Measurements from ENCODE around the gene TTC33.
"Not testable (repeated sequence)": the region's sequence is repeated elsewhere in the genome, so short reads cannot be mapped to it uniquely, and the experiment has no call there.

The TTC33 gene

GRCh38 chr5:40660751-40661150, 95.0 kb downstream of the TTC33 start:
- H3K4me1 ChIP-seq (ENCODE audit: control insufficient read depth, insufficient read depth, low read length, poor library complexity, severe bottlenecking), result peaks cover 4% of the 10 kb centered on the region
- H3K27me3 ChIP-seq (replicated peaks; ENCODE audit: control insufficient read depth, insufficient read depth, low read length, poor library complexity, severe bottlenecking), result no peaks in the 10 kb centered on the region
- H3K4me3 ChIP-seq (ENCODE audit: insufficient read depth, low read depth, low read length, poor library complexity, severe bottlenecking), result no peak overlapping the region
- no peak overlapping the region for H3K27ac ChIP-seq (ENCODE audit: insufficient read depth, low read length, poor library complexity, severe bottlenecking)
- H3K9me3 ChIP-seq (ENCODE audit: control insufficient read depth, low read length), result no peaks in the 10 kb centered on the region
- H3K36me3 ChIP-seq (ENCODE audit: control insufficient read depth, insufficient read depth, low read length), result no peaks in the 10 kb centered on the region
- no peak for DNase-seq

GRCh38 chr5:40656766-40657165, 99.0 kb downstream of the TTC33 start:
- no peaks in the 10 kb centered on the region for H3K9me3 ChIP-seq (ENCODE audit: control insufficient read depth, low read length)
- no peak overlapping the region for H3K4me3 ChIP-seq (ENCODE audit: insufficient read depth, low read depth, low read length, poor library complexity, severe bottlenecking)
- H3K27ac ChIP-seq (ENCODE audit: insufficient read depth, low read length, poor library complexity, severe bottlenecking), result no peak overlapping the region
- no peaks in the 10 kb centered on the region for H3K36me3 ChIP-seq (ENCODE audit: control insufficient read depth, insufficient read depth, low read length)
- H3K4me1 ChIP-seq (ENCODE audit: control insufficient read depth, insufficient read depth, low read length, poor library complexity, severe bottlenecking), result peaks cover 21% of the 10 kb centered on the region
- no peak for DNase-seq
- H3K27me3 ChIP-seq (replicated peaks; ENCODE audit: control insufficient read depth, insufficient read depth, low read length, poor library complexity, severe bottlenecking), result no peaks in the 10 kb centered on the region

- DNase-seq; H3K4me3 ChIP-seq (ENCODE audit: insufficient read depth, low read depth, low read length, poor library complexity, severe bottlenecking); H3K36me3 ChIP-seq (ENCODE audit: control insufficient read depth, insufficient read depth, low read length); H3K27me3 ChIP-seq (replicated peaks; ENCODE audit: control insufficient read depth, insufficient read depth, low read length, poor library complexity, severe bottlenecking); H3K27ac ChIP-seq (ENCODE audit: insufficient read depth, low read length, poor library complexity, severe bottlenecking); H3K9me3 ChIP-seq (ENCODE audit: control insufficient read depth, low read length): not testable (repeated sequence)
- H3K4me1 ChIP-seq (ENCODE audit: control insufficient read depth, insufficient read depth, low read length, poor library complexity, severe bottlenecking), result peaks cover 21% of the 10 kb centered on the region
Measured at GRCh38 chr5:40656091-40656490, 99.7 kb downstream of the TTC33 start.

- Histone ChIP-seq H3K27me3 (replicated peaks; ENCODE audit: control insufficient read depth, insufficient read depth, low read length, poor library complexity, severe bottlenecking) (no peaks in the 10 kb centered on the region), H3K36me3 (ENCODE audit: control insufficient read depth, insufficient read depth, low read length) (no peaks in the 10 kb centered on the region), H3K27ac (ENCODE audit: insufficient read depth, low read length, poor library complexity, severe bottlenecking) (peak overlapping the region; percentile 58), H3K4me1 (ENCODE audit: control insufficient read depth, insufficient read depth, low read length, poor library complexity, severe bottlenecking) (peaks cover 25% of the 10 kb centered on the region), H3K4me3 (ENCODE audit: insufficient read depth, low read depth, low read length, poor library complexity, severe bottlenecking) (peak overlapping the region; percentile 13), H3K9me3 (ENCODE audit: control insufficient read depth, low read length) (no peaks in the 10 kb centered on the region)
- no peak for DNase-seq
Measured at GRCh38 chr5:40655138-40655537, 100.6 kb downstream of the TTC33 start.

- Histone ChIP-seq H3K9me3 (ENCODE audit: control insufficient read depth, low read length) (no peaks in the 10 kb centered on the region), H3K36me3 (ENCODE audit: control insufficient read depth, insufficient read depth, low read length) (no peaks in the 10 kb centered on the region), H3K4me3 (ENCODE audit: insufficient read depth, low read depth, low read length, poor library complexity, severe bottlenecking) (peak overlapping the region; percentile 27), H3K4me1 (ENCODE audit: control insufficient read depth, insufficient read depth, low read length, poor library complexity, severe bottlenecking) (peaks cover 31% of the 10 kb centered on the region), H3K27me3 (replicated peaks; ENCODE audit: control insufficient read depth, insufficient read depth, low read length, poor library complexity, severe bottlenecking) (no peaks in the 10 kb centered on the region), H3K27ac (ENCODE audit: insufficient read depth, low read length, poor library complexity, severe bottlenecking) (peak overlapping the region; percentile 58)
- DNase-seq, result no peak
Measured at GRCh38 chr5:40654377-40654991, 101.3 kb downstream of the TTC33 start.

- DNase-seq, result no peak
- Histone ChIP-seq H3K27ac (ENCODE audit: insufficient read depth, low read length, poor library complexity, severe bottlenecking) (peak overlapping the region; percentile 58), H3K4me3 (ENCODE audit: insufficient read depth, low read depth, low read length, poor library complexity, severe bottlenecking) (peak overlapping the region; percentile 27), H3K9me3 (ENCODE audit: control insufficient read depth, low read length) (no peaks in the 10 kb centered on the region), H3K36me3 (ENCODE audit: control insufficient read depth, insufficient read depth, low read length) (no peaks in the 10 kb centered on the region), H3K27me3 (replicated peaks; ENCODE audit: control insufficient read depth, insufficient read depth, low read length, poor library complexity, severe bottlenecking) (no peaks in the 10 kb centered on the region), H3K4me1 (ENCODE audit: control insufficient read depth, insufficient read depth, low read length, poor library complexity, severe bottlenecking) (peaks cover 31% of the 10 kb centered on the region)
Measured at GRCh38 chr5:40653221-40654022, 102.3 kb downstream of the TTC33 start.

- Histone ChIP-seq H3K27ac (ENCODE audit: insufficient read depth, low read length, poor library complexity, severe bottlenecking) (peak overlapping the region; percentile 58), H3K4me1 (ENCODE audit: control insufficient read depth, insufficient read depth, low read length, poor library complexity, severe bottlenecking) (peaks cover 31% of the 10 kb centered on the region), H3K4me3 (ENCODE audit: insufficient read depth, low read depth, low read length, poor library complexity, severe bottlenecking) (peak overlapping the region; percentile 27), H3K9me3 (ENCODE audit: control insufficient read depth, low read length) (no peaks in the 10 kb centered on the region), H3K27me3 (replicated peaks; ENCODE audit: control insufficient read depth, insufficient read depth, low read length, poor library complexity, severe bottlenecking) (no peaks in the 10 kb centered on the region), H3K36me3 (ENCODE audit: control insufficient read depth, insufficient read depth, low read length) (no peaks in the 10 kb centered on the region)
- no peak for DNase-seq
Measured at GRCh38 chr5:40652441-40653220, 103.1 kb downstream of the TTC33 start.

GRCh38 chr5:40651201-40651600, 104.6 kb downstream of the TTC33 start:
- H3K36me3 ChIP-seq (ENCODE audit: control insufficient read depth, insufficient read depth, low read length), result no peaks in the 10 kb centered on the region
- H3K27me3 ChIP-seq (replicated peaks; ENCODE audit: control insufficient read depth, insufficient read depth, low read length, poor library complexity, severe bottlenecking), result no peaks in the 10 kb centered on the region
- peaks cover 31% of the 10 kb centered on the region for H3K4me1 ChIP-seq (ENCODE audit: control insufficient read depth, insufficient read depth, low read length, poor library complexity, severe bottlenecking)

GRCh38 chr5:40649463-40650030, 106.2 kb downstream of the TTC33 start:
- no peaks in the 10 kb centered on the region for H3K9me3 ChIP-seq (ENCODE audit: control insufficient read depth, low read length)
- DNase-seq, result no peak
- H3K4me1 ChIP-seq (ENCODE audit: control insufficient read depth, insufficient read depth, low read length, poor library complexity, severe bottlenecking), result peaks cover 24% of the 10 kb centered on the region
- peak overlapping the region; percentile 15 for H3K27ac ChIP-seq (ENCODE audit: insufficient read depth, low read length, poor library complexity, severe bottlenecking)
- no peaks in the 10 kb centered on the region for H3K27me3 ChIP-seq (replicated peaks; ENCODE audit: control insufficient read depth, insufficient read depth, low read length, poor library complexity, severe bottlenecking)
- no peak overlapping the region for H3K4me3 ChIP-seq (ENCODE audit: insufficient read depth, low read depth, low read length, poor library complexity, severe bottlenecking)
- no peaks in the 10 kb centered on the region for H3K36me3 ChIP-seq (ENCODE audit: control insufficient read depth, insufficient read depth, low read length)

More at GRCh38 chr5:40651201-40651600, 104.6 kb downstream of the TTC33 start:
- Histone ChIP-seq H3K9me3 (ENCODE audit: control insufficient read depth, low read length) (no peaks in the 10 kb centered on the region), H3K27ac (ENCODE audit: insufficient read depth, low read length, poor library complexity, severe bottlenecking) (no peak overlapping the region), H3K4me3 (ENCODE audit: insufficient read depth, low read depth, low read length, poor library complexity, severe bottlenecking) (no peak overlapping the region)
- DNase-seq, result no peak
